Stimulated activated CD8-positive, alpha-beta memory T cell treated with anti-CD3 and anti-CD28 coated beads, Interleukin-2, amount 100 ng/mL, for 1 hour (primary cell): ENCODE measurements around the gene HDGFL3.
"Not testable (repeated sequence)": the region's sequence is repeated elsewhere in the genome, so short reads cannot be mapped to it uniquely, and the experiment has no call there.

ENCODE experiments used
- DNase-seq, 2 donors: peaks; one replicate each; pipeline ENCODE4 v3.0.0-alpha.2; 2020; ENCODE audit warnings: low read depth in 2 of 2

HDGFL3 gene

GRCh38 chr15:83193721-83194120 lies 13.9 kb downstream of the HDGFL3 start:
- no peak for DNase-seq

DNA sequence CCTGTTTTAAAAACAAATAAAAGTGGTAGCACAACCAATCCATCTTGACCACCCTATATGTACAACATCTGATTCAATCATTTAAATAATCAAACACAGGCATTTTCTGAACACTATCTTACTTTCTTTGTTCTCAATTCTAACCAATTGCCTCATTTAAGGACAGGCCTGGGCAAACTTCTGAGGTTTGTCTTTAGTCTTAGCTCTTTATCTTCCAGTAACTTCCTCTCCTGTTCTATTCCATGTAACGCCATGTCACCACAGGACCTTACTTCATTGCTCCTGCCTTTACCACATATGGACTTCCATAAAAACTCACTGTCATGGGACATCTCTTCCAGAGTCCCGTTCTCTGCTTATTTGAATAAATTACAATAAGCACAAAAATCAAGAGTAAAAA lies 14.9 kb downstream of the HDGFL3 start:
- DNase-seq = no peak

GRCh38 chr15:83190450-83190849 lies 17.2 kb downstream of the HDGFL3 start:
- DNase-seq = no peak

DNA sequence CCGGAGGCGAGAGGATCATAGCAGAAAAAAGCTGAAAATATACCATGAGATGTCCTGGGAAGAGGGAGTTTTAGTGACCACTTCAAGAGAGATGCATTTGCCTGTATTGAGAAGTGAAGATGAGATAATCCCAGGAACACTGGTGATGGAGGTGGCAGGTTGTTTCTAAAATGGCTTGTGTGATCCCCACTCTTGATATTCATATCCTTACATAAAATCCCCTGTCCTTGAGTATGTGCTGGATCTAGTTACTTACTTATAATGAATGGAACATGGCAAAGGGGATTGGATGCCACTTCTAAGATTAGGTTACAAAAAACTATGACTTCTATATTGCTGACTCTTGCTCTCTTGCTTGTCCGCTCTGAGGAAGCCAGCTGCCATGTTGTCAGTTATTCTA lies 22.1 kb downstream of the HDGFL3 start:
- DNase-seq = no peak

DNA sequence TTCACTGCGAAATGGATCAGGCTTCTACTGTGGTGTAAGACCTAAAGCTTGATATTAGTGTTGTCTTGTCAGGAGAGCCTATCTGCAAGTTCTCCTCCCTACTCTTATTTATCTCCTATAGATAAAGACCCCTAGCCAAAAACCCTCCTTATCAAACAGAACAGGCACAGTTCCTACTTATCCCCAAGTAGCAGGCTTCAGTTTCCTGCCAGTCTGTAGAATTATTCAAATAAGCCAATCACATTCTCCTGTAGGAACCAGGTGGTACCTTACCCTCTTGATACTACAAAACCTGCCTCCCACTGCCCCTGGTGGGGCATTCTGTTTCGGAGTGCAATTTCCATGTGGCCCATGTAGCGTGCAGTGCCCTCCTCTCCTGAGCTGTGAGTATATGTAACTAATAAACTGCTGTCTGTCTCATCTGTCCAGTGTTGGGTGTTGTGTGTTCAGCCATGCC lies 28.7 kb downstream of the HDGFL3 start:
- no peak for DNase-seq

DNA sequence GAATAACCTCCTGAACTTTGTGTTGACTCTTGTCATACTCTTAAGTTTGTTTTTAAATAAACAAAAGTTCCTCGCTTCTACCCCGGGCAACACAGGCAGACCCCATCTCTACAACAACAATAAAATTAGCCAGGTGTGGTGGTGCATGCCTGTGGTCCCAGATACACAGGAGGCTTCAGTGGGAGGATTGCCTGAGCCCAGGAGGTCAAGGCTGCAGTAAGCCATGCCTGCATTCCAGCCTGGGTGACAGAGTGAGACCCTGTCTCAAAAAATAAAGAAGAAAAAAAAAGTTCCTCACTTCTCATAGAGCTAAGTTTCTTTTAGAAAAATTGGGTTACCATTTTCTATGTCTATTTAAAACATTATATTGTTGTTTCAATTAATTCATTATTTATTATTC lies 29.2 kb downstream of the HDGFL3 start:
- no peak for DNase-seq

GRCh38 chr15:83174891-83175290 lies 32.7 kb downstream of the HDGFL3 start:
- no peak for DNase-seq

- no peak for DNase-seq
Observed at GRCh38 chr15:83170474-83171165, 37.0 kb downstream of the HDGFL3 start.

DNA sequence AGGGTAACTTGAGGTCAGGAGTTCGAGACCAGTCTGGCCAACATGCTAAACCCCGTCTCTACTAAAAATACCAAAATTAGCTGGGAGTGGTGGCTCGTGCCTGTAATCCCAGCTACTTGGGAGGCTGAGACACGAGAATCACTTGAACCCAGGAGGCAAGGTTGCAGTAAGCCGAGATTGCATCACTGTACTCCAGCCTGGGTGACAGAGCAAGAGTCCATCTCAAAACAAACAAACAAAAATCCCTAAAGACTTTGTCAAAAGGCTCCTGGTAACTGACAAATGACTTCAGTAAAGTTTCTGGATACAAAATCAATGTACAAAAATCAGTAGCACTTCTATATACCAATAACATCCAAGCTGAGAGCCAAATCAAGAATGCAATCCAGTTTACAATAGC lies 38.0 kb downstream of the HDGFL3 start:
- not testable (repeated sequence) for DNase-seq

DNA sequence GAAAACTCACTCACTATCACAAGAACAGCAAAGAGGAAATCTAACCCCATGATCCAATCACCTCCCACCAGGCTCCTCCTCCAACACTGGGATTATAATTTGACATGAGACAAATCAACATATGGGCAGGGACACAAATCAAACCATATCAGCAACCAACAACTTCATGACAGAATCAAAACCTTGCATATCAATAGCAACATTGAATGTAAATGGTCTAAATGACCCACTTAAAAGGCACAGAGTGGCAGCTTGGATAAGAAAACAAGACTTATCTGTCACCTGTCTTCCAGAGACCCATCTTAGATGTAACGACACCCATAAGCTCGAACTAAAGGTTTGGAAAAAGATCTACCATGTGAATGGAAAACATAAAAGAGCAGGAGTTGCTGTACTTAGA lies 40.8 kb downstream of the HDGFL3 start:
- no peak for DNase-seq

DNA sequence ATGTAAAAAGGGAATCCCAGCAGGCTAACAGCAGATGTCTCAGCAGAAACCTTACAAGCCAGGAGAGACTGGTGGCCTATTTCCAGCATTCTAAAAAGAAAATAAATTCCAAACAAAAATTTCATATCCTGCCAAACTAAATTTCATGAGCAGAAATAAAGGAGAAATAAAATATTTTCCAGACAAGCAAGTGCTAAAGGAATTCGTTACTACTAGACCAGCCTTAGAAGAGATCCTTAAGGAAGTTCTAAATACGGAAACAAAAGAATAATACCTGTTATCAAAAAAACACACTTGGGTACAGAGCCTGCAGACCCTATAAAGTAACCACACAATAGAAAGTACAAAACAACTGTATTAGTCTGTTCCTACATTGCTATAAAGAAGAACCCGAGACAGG lies 41.4 kb downstream of the HDGFL3 start:
- DNase-seq = no peak

- no peak for DNase-seq
Observed at GRCh38 chr15:83164771-83165404, 42.7 kb downstream of the HDGFL3 start.

- no peak for DNase-seq
Observed at GRCh38 chr15:83164111-83164770, 43.4 kb downstream of the HDGFL3 start.

- no peak for DNase-seq
Observed at GRCh38 chr15:83163032-83163431, 44.6 kb downstream of the HDGFL3 start.

DNA sequence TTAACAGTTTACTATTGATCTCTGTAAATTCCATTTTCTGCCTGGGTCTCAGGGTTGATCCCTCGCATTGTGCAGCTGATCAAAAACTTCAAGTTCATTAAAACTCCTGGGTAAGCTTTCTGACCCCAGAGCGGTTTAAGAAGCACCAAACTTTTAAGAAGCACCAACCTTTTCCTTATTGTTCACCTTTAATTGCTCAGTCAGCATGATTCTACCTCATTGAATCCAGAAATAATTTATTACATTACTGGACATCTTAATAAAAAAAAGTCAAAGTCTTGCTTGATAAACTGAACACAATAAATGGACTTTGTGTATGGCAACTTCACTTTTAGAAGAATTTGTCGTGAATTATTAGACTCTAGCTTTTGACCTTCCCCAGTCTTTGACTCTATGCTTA lies 46.9 kb downstream of the HDGFL3 start:
- DNase-seq = no peak

DNA sequence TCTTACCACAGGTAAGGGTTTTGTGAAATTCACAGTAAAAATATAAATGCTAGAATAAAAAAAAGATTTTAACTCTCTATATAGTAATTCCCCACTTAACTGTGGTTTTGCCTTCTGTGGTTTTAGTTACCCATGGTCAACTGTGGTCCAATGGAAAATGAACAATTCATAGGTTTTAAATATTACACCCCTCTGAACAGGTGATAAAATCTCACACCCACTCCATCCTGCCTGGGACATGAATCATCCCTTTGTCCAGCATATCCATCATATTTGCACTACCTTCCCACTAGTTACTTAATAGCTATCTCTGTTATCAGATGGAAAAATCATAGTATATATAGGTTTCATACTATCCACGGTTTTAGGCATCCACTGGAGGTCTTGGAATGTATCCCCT lies 49.2 kb downstream of the HDGFL3 start:
- no peak for DNase-seq

DNA sequence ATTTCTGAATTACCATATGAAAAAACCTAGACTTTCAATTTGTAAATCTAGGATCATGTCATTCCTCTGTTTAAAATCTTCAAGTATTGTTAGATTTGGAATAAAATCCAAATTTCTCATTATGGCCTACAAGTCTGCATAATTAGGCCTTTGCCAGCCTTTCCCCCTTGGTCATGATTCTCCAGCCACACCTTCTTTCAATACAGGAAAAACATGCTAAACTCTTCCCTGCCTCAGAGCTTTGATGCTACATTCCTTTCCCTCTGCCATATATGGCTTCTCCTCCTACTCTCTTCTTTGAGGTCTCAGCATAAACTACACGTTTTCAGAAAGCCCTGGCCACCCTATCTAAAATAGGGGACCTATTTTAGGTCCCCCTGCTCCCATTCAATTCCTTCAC lies 51.7 kb downstream of the HDGFL3 start:
- no peak for DNase-seq

GRCh38 chr15:83153288-83153687 lies 54.3 kb downstream of the HDGFL3 start:
- DNase-seq = no peak

- no peak for DNase-seq
Observed at GRCh38 chr15:83144771-83145170, 62.9 kb downstream of the HDGFL3 start.

DNA sequence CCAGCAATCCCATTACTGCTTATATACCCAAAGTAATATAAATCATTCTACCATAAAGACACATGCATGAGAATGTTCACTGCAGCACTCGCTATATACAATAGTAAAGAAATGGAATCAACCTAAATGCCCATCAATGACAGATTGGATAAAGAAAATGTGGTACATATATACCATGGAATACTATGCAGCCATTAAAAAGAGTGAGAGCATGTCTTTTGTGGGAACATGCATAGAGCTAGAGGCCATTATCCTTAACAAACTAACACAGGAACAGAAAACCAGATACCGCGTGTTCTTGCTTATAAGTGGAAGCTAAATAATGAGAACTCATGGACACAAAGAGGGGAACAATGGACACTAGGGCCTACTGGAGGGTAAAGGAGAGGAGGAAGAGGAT lies 65.5 kb downstream of the HDGFL3 start:
- DNase-seq = not testable (repeated sequence)

DNA sequence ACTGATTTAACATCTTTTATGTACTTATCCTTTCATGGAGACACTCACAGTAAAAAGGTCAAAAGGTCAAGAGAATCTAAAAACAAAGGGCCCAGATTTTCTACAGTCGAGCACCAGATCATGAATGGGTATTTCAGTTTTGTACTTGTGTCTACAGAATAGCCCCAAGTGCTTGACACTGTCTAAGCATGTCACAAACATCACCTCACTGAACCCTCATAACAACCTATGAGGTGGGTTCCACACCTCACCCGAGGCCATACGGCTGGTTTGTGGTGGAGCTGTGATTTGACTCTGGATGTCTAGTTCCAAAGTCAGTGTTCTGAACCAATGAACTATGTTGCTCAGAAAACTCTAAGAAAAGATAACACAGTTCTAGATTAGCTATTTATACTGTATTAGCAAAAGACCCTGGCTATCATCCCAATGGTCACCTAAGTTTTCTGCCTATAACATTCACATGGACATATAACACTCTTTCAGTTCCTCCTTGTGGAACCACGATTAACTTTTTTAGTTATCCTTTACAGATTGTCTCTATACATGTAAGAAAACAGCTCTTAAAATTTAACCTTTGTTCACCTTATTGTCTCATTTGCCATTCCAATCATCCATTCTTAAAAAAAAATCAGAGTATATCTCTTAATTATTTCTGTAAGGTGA lies 74.6 kb downstream of the HDGFL3 start:
- DNase-seq = no peak

DNA sequence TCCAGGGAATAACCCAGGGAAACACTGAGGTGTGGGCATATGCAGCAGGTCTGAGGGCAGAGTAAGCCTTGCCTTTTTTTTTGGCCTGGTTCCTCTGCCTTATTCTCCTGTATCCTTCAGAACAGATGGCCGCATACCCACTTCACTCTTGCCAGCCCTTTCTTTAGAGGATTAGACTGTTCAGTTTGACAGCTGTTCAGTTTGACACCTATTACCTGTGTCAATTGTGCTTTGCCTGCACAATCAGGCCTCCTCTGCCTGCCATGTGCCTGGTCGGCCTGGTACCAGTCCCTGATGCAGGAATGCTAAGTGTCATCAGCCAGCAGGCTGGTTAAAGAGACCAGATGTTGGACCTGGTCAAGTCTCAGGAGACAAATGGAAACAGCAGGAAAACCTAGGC lies 77.8 kb downstream of the HDGFL3 start:
- no peak for DNase-seq
